Endothelial cell of umbilical vein (primary cell): ENCODE measurements around the gene HIC1. TPM values are rescaled to one million over a fixed set of nuclear protein-coding genes. Genes with fewer than 3 reads are reported as not detected.

Experiments
- BruUV-seq: library from RNA; stranded (reverse); fragments of 400-500 nt; replicated peaks from 2 replicates; lab custom pipeline; 2021; lab: Mats Ljungman, UMichigan
- CTCF ChIA-PET: fragments of 300-600, 350-600 bp; sonication (Branson Sonifier 250); formaldehyde crosslinking; loops from one replicate; lab custom pipeline; 2021; ENCODE audit warnings: antibody characterized with exemption, inconsistent platforms; lab: Charles Lee
- POLR2A ChIA-PET: fragments of 300-600, 350-600 bp; sonication (Branson Sonifier 250); formaldehyde crosslinking; loops from one replicate; lab custom pipeline; 2021; ENCODE audit warnings: antibody characterized with exemption, inconsistent platforms; lab: Charles Lee
- DNase-seq: peaks from one replicate; pipeline ENCODE4 v3.0.0-alpha.2; 2011; ENCODE audit warnings: low read depth, low spot score
- FAIRE-seq: peaks from 2 replicates; lab custom pipeline; 2011; peaks lifted over from hg19 to GRCh38; lab: Jason Lieb, UNC
- H2AFZ ChIP-seq: 2 replicates; pipeline ENCODE4 v1.6.0; 2012; ENCODE audit warnings: low read depth, low read length, control low read depth, inconsistent platforms
- H3K27ac ChIP-seq: 2 replicates; pipeline ENCODE4 v1.5.1; 2011; ENCODE audit warnings: low read depth, mild to moderate bottlenecking, control low read depth, low read length, moderate library complexity; ENCODE audit not compliant: insufficient read depth
- H3K27me3 ChIP-seq, 2 experiments: 2 replicates each; pipeline versions ENCODE4 v1.6.0 to v1.6.1; 2011; ENCODE audit warnings: low read length in 2 of 2, mixed read lengths in 1 of 2; ENCODE audit not compliant: control insufficient read depth in 2 of 2, insufficient read depth in 2 of 2
- H3K36me3 ChIP-seq, 2 experiments: 2 replicates in 1 of 2; 3 replicates in 1 of 2; pipeline ENCODE4 v1.5.1; 2011; ENCODE audit warnings: low read length in 2 of 2, mild to moderate bottlenecking in 1 of 2, moderate library complexity in 1 of 2; ENCODE audit not compliant: control insufficient read depth in 2 of 2, insufficient read depth in 2 of 2; ENCODE audit errors: extremely low read depth in 1 of 2
- H3K4me1 ChIP-seq: 3 replicates; pipeline ENCODE4 v1.5.1; 2011; ENCODE audit warnings: mild to moderate bottlenecking, low read length; ENCODE audit not compliant: control insufficient read depth, insufficient read depth; ENCODE audit errors: extremely low read depth
- H3K4me2 ChIP-seq: 2 replicates; pipeline ENCODE4 v1.6.1; 2011; ENCODE audit warnings: low read length, control low read depth, mixed read lengths; ENCODE audit not compliant: insufficient read depth
- H3K4me3 ChIP-seq, 3 experiments: fragments of 200-600 bp in 1 of 3; sonication (generic), shearing (Covaris generic) in 1 of 3; replicated peaks in 1 of 3; 2 replicates each; pipeline ENCODE4 v1.5.1; 2011 to 2016; ENCODE audit warnings: control low read depth in 3 of 3, low read length in 3 of 3, mild to moderate bottlenecking in 2 of 3, inconsistent platforms in 1 of 3, low read depth in 1 of 3, moderate library complexity in 1 of 3; ENCODE audit not compliant: insufficient read depth in 1 of 3
- H3K79me2 ChIP-seq: 2 replicates; pipeline ENCODE4 v1.6.0; 2012; ENCODE audit warnings: low read length, inconsistent platforms; ENCODE audit not compliant: control insufficient read depth, insufficient read depth
- H3K9ac ChIP-seq: replicated peaks from 2 replicates; pipeline ENCODE3; 2011; ENCODE audit warnings: low read length, control low read depth; ENCODE audit not compliant: insufficient read depth; ENCODE audit errors: extremely low read depth
- H3K9me1 ChIP-seq: replicated peaks from 3 replicates; pipeline ENCODE4 v1.6.0; 2011; ENCODE audit warnings: mild to moderate bottlenecking, low read length; ENCODE audit not compliant: control insufficient read depth, insufficient read depth; ENCODE audit errors: extremely low read depth
- H3K9me3 ChIP-seq: replicated peaks from 2 replicates; pipeline ENCODE4 v1.5.1; 2012; ENCODE audit warnings: low read length, inconsistent platforms; ENCODE audit not compliant: control insufficient read depth, insufficient read depth
- H4K20me1 ChIP-seq: replicated peaks from 2 replicates; pipeline ENCODE3; 2011; ENCODE audit warnings: mild to moderate bottlenecking, low read length; ENCODE audit not compliant: control insufficient read depth, insufficient read depth; ENCODE audit errors: extremely low read depth
- EZH2 ChIP-seq: IDR thresholded peaks from 2 replicates; pipeline ENCODE4 v1.6.1; 2012; ENCODE audit warnings: borderline replicate concordance, low read depth, mild to moderate bottlenecking, moderate library complexity, low read length, inconsistent platforms; ENCODE audit not compliant: severe bottlenecking
- JUN ChIP-seq: IDR thresholded peaks from 2 replicates; pipeline ENCODE4 v1.6.1; 2011; ENCODE audit warnings: borderline replicate concordance, low read depth; ENCODE audit not compliant: insufficient read length, insufficient read depth
- MAX ChIP-seq: IDR thresholded peaks from 2 replicates; pipeline ENCODE4 v1.6.1; 2011; ENCODE audit not compliant: insufficient read depth, insufficient read length
- MYC ChIP-seq: IDR thresholded peaks from one replicate; pipeline ENCODE4 v1.6.1; 2011; ENCODE audit warnings: mild to moderate bottlenecking, low read depth, low read length
- POLR2AphosphoS5 ChIP-seq: IDR thresholded peaks from 2 replicates; pipeline ENCODE4 v1.6.1; 2012; ENCODE audit warnings: low read depth, mild to moderate bottlenecking, control low read depth, low read length, moderate library complexity; ENCODE audit not compliant: insufficient read depth
- dilution Hi-C: fragments of 300-500 bp; cut with MboI; formaldehyde crosslinking; loops from one replicate; pipeline ENCODE4 v1.15.0; 2019; ENCODE audit warnings: low sequenced_read_pairs; ENCODE audit not compliant: extremely low pct_ligation_motif_present
- intact Hi-C: fragments of 100-400 bp; cut with micrococcal nuclease; formaldehyde crosslinking; loops from one replicate; pipeline ENCODE4 v1.10.0; 2022
- polyA plus RNA-seq, 4 experiments: library from polyadenylated mRNA; depleted of rRNA in 3 of 4; stranded (reverse) in 3 of 4; unstranded in 1 of 4; fragments of >200 nt; gene quantifications; 2 replicates each; pipeline versions ENCODE4 v1.2.1 to v1.2.3, GENCODE V29; 2011 to 2012; ENCODE audit warnings: missing spikeins in 1 of 4
- total RNA-seq: library from RNA; stranded (reverse); gene quantifications from 2 replicates; pipeline ENCODE4 v1.2.3, GENCODE V29; 2021

Gene HIC1
- total and polyA plus RNA-seq, 2 donors (not counting 3 experiments of a cell fraction or from before 2014, with no cell fraction given): 18.2 to 35.5 TPM

GRCh38 chr17:2087597-2088211, 32.8 kb downstream of the HIC1 start:
- H3K4me1 ChIP-seq: peaks cover 75% of the 10 kb centered on the region
- no peaks in the 10 kb centered on the region for H3K79me2 ChIP-seq
- dilution Hi-C loops: no loop called here
- peak; percentile 86 for DNase-seq
- TF ChIP-seq POLR2AphosphoS5 (peak; percentile 67), JUN (no peak)
- H3K4me2 ChIP-seq: no peak overlapping the region
- no peak overlapping the region for H2AFZ ChIP-seq
- H3K36me3 ChIP-seq: no peaks in the 10 kb centered on the region
- H4K20me1 ChIP-seq: no peaks in the 10 kb centered on the region
- BruUV-seq: no TSS peak
- H3K27ac ChIP-seq: peak overlapping the region; percentile 54
- FAIRE-seq: peak; percentile 82
- ChIA-PET CTCF (interaction anchor here (0.7 to 9.2 kb wide), 7 partner anchors 15 to 157 kb away, joined by 3 to 76 read pairs (median 3); partner anchors contain the start of gene HIC1), POLR2A (no interaction called here)
- no peaks in the 10 kb centered on the region for H3K9me1 ChIP-seq
- intact Hi-C loops: loop anchor here (2.0 kb wide), 1 partner anchor 35 kb away; no protein-coding TSS in a partner anchor
- no peaks in the 10 kb centered on the region for H3K27me3 ChIP-seq
- H3K9ac ChIP-seq: no peak overlapping the region
- no peak overlapping the region for H3K4me3 ChIP-seq
- no peaks in the 10 kb centered on the region for H3K9me3 ChIP-seq

GRCh38 chr17:2089021-2089422, 34.1 kb downstream of the HIC1 start:
- H3K27ac ChIP-seq: peak overlapping the region; percentile 54
- TF ChIP-seq MYC (no peak), EZH2 (no peak), MAX (no peak)
- H3K4me3 ChIP-seq: no peak overlapping the region
- peak overlapping the region; percentile 59 for H3K4me2 ChIP-seq
- POLR2A ChIA-PET: interaction anchor here (1.0 kb wide), 1 partner anchor 125 kb away, joined by 3 read pairs; no protein-coding TSS in a partner anchor
- peaks cover 69% of the 10 kb centered on the region for H3K4me1 ChIP-seq
- BruUV-seq: no TSS peak
- H3K9me1 ChIP-seq: no peaks in the 10 kb centered on the region
- intact Hi-C loops (loop anchor here (2.0 kb wide), 1 partner anchor 34 kb away; no protein-coding TSS in a partner anchor), dilution Hi-C loops (no loop called here)
- no peaks in the 10 kb centered on the region for H3K9me3 ChIP-seq
- peak; percentile 67 for DNase-seq
- no peaks in the 10 kb centered on the region for H3K27me3 ChIP-seq
- H3K79me2 ChIP-seq: no peaks in the 10 kb centered on the region
- peak overlapping the region; percentile 54 for H3K9ac ChIP-seq
- H4K20me1 ChIP-seq: no peaks in the 10 kb centered on the region
- FAIRE-seq: no peak
- H2AFZ ChIP-seq: peak overlapping the region; percentile 29
- CTCF ChIA-PET: interaction anchor here (1.0 to 9.2 kb wide), 8 partner anchors 21 to 156 kb away, joined by 3 to 76 read pairs (median 11); partner anchors contain the start of gene HIC1
- no peaks in the 10 kb centered on the region for H3K36me3 ChIP-seq
